ENCODE measurements around the gene SLC9A8. TPM values are rescaled to one million over a fixed set of nuclear protein-coding genes. Genes with fewer than 3 reads are reported as not detected.
"Not testable (repeated sequence)": the region's sequence is repeated elsewhere in the genome, so short reads cannot be mapped to it uniquely, and the experiment has no call there.

SLC9A8 gene
- polyA plus RNA-seq, 4 donors, result 3.5 to 11.8 (median 6.1) TPM

- H3K27ac ChIP-seq (ENCODE audit: low read depth in 1 of 3, low read length in 2 of 3), result no peak overlapping the region
- H3K4me1 ChIP-seq (ENCODE audit: control insufficient read depth in 3 of 3, insufficient read depth in 2 of 3, low read depth in 1 of 3, low read length in 2 of 3), result peaks cover 0 to 7% (median 0%) of the 10 kb centered on the region in 3 donors
- 61 to 77% (median 74%) methylated on average over 21 of the region's 21 CpGs for WGBS, 3 donors
- FAIRE-seq, result no peak
- no peaks in the 10 kb centered on the region for H3K27me3 ChIP-seq (ENCODE audit: control insufficient read depth in 3 of 3, insufficient read depth in 3 of 3, low read length in 3 of 3)
- no peak overlapping the region for H3K4me3 ChIP-seq (ENCODE audit: low read depth in 1 of 3, low read length in 3 of 3)
- peaks cover 1 to 64% (median 3%) of the 10 kb centered on the region in 3 donors for H3K36me3 ChIP-seq (ENCODE audit: control insufficient read depth in 3 of 3, insufficient read depth in 2 of 3, low read depth in 1 of 3, low read length in 3 of 3)
- H3K9me3 ChIP-seq (ENCODE audit: control insufficient read depth in 2 of 2, insufficient read depth in 1 of 2, low read depth in 1 of 2, low read length in 1 of 2), result no peaks in the 10 kb centered on the region
- DNase-seq, result no peak
These were observed 78.1 kb downstream of the SLC9A8 start for GRCh38 chr20:49890471-49891361.

- Histone ChIP-seq H3K4me1 (ENCODE audit: control insufficient read depth in 3 of 3, insufficient read depth in 2 of 3, low read depth in 1 of 3, low read length in 2 of 3) (peaks cover 0 to 7% (median 0%) of the 10 kb centered on the region in 3 donors), H3K9me3 (ENCODE audit: control insufficient read depth in 2 of 2, insufficient read depth in 1 of 2, low read depth in 1 of 2, low read length in 1 of 2) (no peaks in the 10 kb centered on the region), H3K36me3 (ENCODE audit: control insufficient read depth in 3 of 3, insufficient read depth in 2 of 3, low read depth in 1 of 3, low read length in 3 of 3) (peaks cover 0 to 55% (median 3%) of the 10 kb centered on the region in 3 donors), H3K4me3 (ENCODE audit: low read depth in 1 of 3, low read length in 3 of 3) (no peak overlapping the region), H3K27me3 (ENCODE audit: control insufficient read depth in 3 of 3, insufficient read depth in 3 of 3, low read length in 3 of 3) (no peaks in the 10 kb centered on the region), H3K27ac (ENCODE audit: low read depth in 1 of 3, low read length in 2 of 3) (no peak overlapping the region)
- DNase-seq (no peak), FAIRE-seq (no peak)
- WGBS, 3 donors, result 90 to 91% (median 91%) methylated on average over 13 of the region's 13 CpGs
These were observed 79.0 kb downstream of the SLC9A8 start for GRCh38 chr20:49891476-49892110.

- Histone ChIP-seq H3K36me3 (ENCODE audit: control insufficient read depth in 3 of 3, insufficient read depth in 2 of 3, low read depth in 1 of 3, low read length in 3 of 3) (peaks cover 0 to 48% (median 3%) of the 10 kb centered on the region in 3 donors), H3K9me3 (ENCODE audit: control insufficient read depth in 2 of 2, insufficient read depth in 1 of 2, low read depth in 1 of 2, low read length in 1 of 2) (no peaks in the 10 kb centered on the region), H3K27me3 (ENCODE audit: control insufficient read depth in 3 of 3, insufficient read depth in 3 of 3, low read length in 3 of 3) (no peaks in the 10 kb centered on the region), H3K4me1 (ENCODE audit: control insufficient read depth in 3 of 3, insufficient read depth in 2 of 3, low read depth in 1 of 3, low read length in 2 of 3) (peaks cover 0 to 7% (median 0%) of the 10 kb centered on the region in 3 donors), H3K4me3 (ENCODE audit: low read depth in 1 of 3, low read length in 3 of 3) (no peak overlapping the region), H3K27ac (ENCODE audit: low read depth in 1 of 3, low read length in 2 of 3) (no peak overlapping the region)
- no peak for DNase-seq
- FAIRE-seq, result no peak
- 60 to 78% (median 76%) methylated on average over 9 of the region's 9 CpGs for WGBS, 3 donors
These were observed 79.6 kb downstream of the SLC9A8 start for GRCh38 chr20:49892260-49892659.

- Histone ChIP-seq H3K4me1 (ENCODE audit: control insufficient read depth in 3 of 3, insufficient read depth in 2 of 3, low read depth in 1 of 3, low read length in 2 of 3) (peaks cover 0 to 7% (median 0%) of the 10 kb centered on the region in 3 donors), H3K27ac (ENCODE audit: low read depth in 1 of 3, low read length in 2 of 3) (no peak overlapping the region), H3K9me3 (ENCODE audit: control insufficient read depth in 2 of 2, insufficient read depth in 1 of 2, low read depth in 1 of 2, low read length in 1 of 2) (no peaks in the 10 kb centered on the region), H3K36me3 (ENCODE audit: control insufficient read depth in 3 of 3, insufficient read depth in 2 of 3, low read depth in 1 of 3, low read length in 3 of 3) (peaks cover 0 to 42% (median 3%) of the 10 kb centered on the region in 3 donors), H3K4me3 (ENCODE audit: low read depth in 1 of 3, low read length in 3 of 3) (no peak overlapping the region), H3K27me3 (ENCODE audit: control insufficient read depth in 3 of 3, insufficient read depth in 3 of 3, low read length in 3 of 3) (no peaks in the 10 kb centered on the region)
- FAIRE-seq, result no peak
- WGBS, 3 donors, result 66 to 68% (median 66%) methylated on average over 11 of the region's 11 CpGs
- DNase-seq, result no peak
These were observed 80.2 kb downstream of the SLC9A8 start for GRCh38 chr20:49892817-49893216.

- Histone ChIP-seq H3K27me3 (ENCODE audit: control insufficient read depth in 3 of 3, insufficient read depth in 3 of 3, low read length in 3 of 3) (no peaks in the 10 kb centered on the region), H3K27ac (ENCODE audit: low read depth in 1 of 3, low read length in 2 of 3) (peak overlapping the region in 1 of 3 donors; percentile 48), H3K9me3 (ENCODE audit: control insufficient read depth in 2 of 2, insufficient read depth in 1 of 2, low read depth in 1 of 2, low read length in 1 of 2) (no peaks in the 10 kb centered on the region), H3K36me3 (ENCODE audit: control insufficient read depth in 3 of 3, insufficient read depth in 2 of 3, low read depth in 1 of 3, low read length in 3 of 3) (peaks cover 0 to 36% (median 0%) of the 10 kb centered on the region in 3 donors), H3K4me1 (ENCODE audit: control insufficient read depth in 3 of 3, insufficient read depth in 2 of 3, low read depth in 1 of 3, low read length in 2 of 3) (peaks cover 0 to 7% (median 0%) of the 10 kb centered on the region in 3 donors), H3K4me3 (ENCODE audit: low read depth in 1 of 3, low read length in 3 of 3) (no peak overlapping the region)
- FAIRE-seq (no peak), DNase-seq (no peak)
- WGBS, 3 donors, result 63 to 78% (median 70%) methylated on average over 12 of the region's 12 CpGs
These were observed 80.8 kb downstream of the SLC9A8 start for GRCh38 chr20:49893242-49894072.

- DNase-seq (no peak), FAIRE-seq (no peak)
- Histone ChIP-seq H3K9me3 (ENCODE audit: control insufficient read depth in 2 of 2, insufficient read depth in 1 of 2, low read depth in 1 of 2, low read length in 1 of 2) (no peaks in the 10 kb centered on the region), H3K4me1 (ENCODE audit: control insufficient read depth in 3 of 3, insufficient read depth in 2 of 3, low read depth in 1 of 3, low read length in 2 of 3) (peaks cover 0 to 7% (median 0%) of the 10 kb centered on the region in 3 donors), H3K27me3 (ENCODE audit: control insufficient read depth in 3 of 3, insufficient read depth in 3 of 3, low read length in 3 of 3) (no peaks in the 10 kb centered on the region), H3K27ac (ENCODE audit: low read depth in 1 of 3, low read length in 2 of 3) (no peak overlapping the region), H3K36me3 (ENCODE audit: control insufficient read depth in 3 of 3, insufficient read depth in 2 of 3, low read depth in 1 of 3, low read length in 3 of 3) (peaks cover 0 to 30% (median 0%) of the 10 kb centered on the region in 3 donors), H3K4me3 (ENCODE audit: low read depth in 1 of 3, low read length in 3 of 3) (no peak overlapping the region)
- WGBS, 3 donors, result 52 to 67% (median 59%) methylated on average over 6 of the region's 6 CpGs
These were observed 81.4 kb downstream of the SLC9A8 start for GRCh38 chr20:49894073-49894470.

GRCh38 chr20:49895474-49896093 is 83.0 kb downstream of the SLC9A8 start:
- FAIRE-seq; DNase-seq; H3K9me3 ChIP-seq (ENCODE audit: control insufficient read depth in 2 of 2, insufficient read depth in 1 of 2, low read depth in 1 of 2, low read length in 1 of 2); H3K27me3 ChIP-seq (ENCODE audit: control insufficient read depth in 3 of 3, insufficient read depth in 3 of 3, low read length in 3 of 3); H3K27ac ChIP-seq (ENCODE audit: low read depth in 1 of 3, low read length in 2 of 3); H3K4me3 ChIP-seq (ENCODE audit: low read depth in 1 of 3, low read length in 3 of 3); H3K4me1 ChIP-seq (ENCODE audit: control insufficient read depth in 3 of 3, insufficient read depth in 2 of 3, low read depth in 1 of 3, low read length in 2 of 3): not testable (repeated sequence)
- 91 to 94% (median 92%) methylated on average over 7 of the region's 7 CpGs for WGBS, 3 donors
- H3K36me3 ChIP-seq (ENCODE audit: control insufficient read depth in 3 of 3, insufficient read depth in 2 of 3, low read depth in 1 of 3, low read length in 3 of 3), result peaks cover 0 to 16% (median 0%) of the 10 kb centered on the region in 3 donors
